SJSA1 (cell line): ENCODE data around the gene RSRC2. TPM values are rescaled to one million over a fixed set of nuclear protein-coding genes. Genes with fewer than 3 reads are reported as not detected.
"Not testable (repeated sequence)": the region's sequence is repeated elsewhere in the genome, so short reads cannot be mapped to it uniquely, and the experiment has no call there.

Experiments
- DNase-seq, 2 experiments: peaks; one replicate each; pipeline ENCODE4 v3.0.0-alpha.2; 2015 to 2020; ENCODE audit warnings: low spot score in 2 of 2, low read depth in 1 of 2
- H3K27ac ChIP-seq: fragments of 250-450 bp; sonication (Bioruptor Pico); 2 replicates; pipeline ENCODE4 v1.5.1; 2020; ENCODE audit warnings: mild to moderate bottlenecking, moderate library complexity
- H3K27me3 ChIP-seq: fragments of 250-450 bp; sonication (Bioruptor Pico); replicated peaks from 2 replicates; pipeline ENCODE4 v1.5.1; 2020; ENCODE audit warnings: mild to moderate bottlenecking, moderate library complexity
- H3K36me3 ChIP-seq: fragments of 250-450 bp; sonication (Bioruptor Pico); 2 replicates; pipeline ENCODE4 v1.5.1; 2020; ENCODE audit warnings: mild to moderate bottlenecking
- H3K4me1 ChIP-seq: fragments of 250-450 bp; sonication (Bioruptor Pico); replicated peaks from 2 replicates; pipeline ENCODE4 v1.6.1; 2021; ENCODE audit warnings: mild to moderate bottlenecking
- H3K4me3 ChIP-seq: fragments of 250-450 bp; sonication (Bioruptor Pico); 2 replicates; pipeline ENCODE4 v1.5.1; 2020; ENCODE audit warnings: mild to moderate bottlenecking
- H3K9me3 ChIP-seq: fragments of 250-450 bp; sonication (Bioruptor Pico); replicated peaks from 2 replicates; pipeline ENCODE4 v1.5.1; 2020; ENCODE audit warnings: mild to moderate bottlenecking
- total RNA-seq: library from RNA; depleted of rRNA; stranded (reverse); fragments of >200 nt; shearing (Covaris generic); gene quantifications from 2 replicates; pipeline ENCODE4 v1.2.3, GENCODE V29; 2014; rRNA removed

The RSRC2 gene
- total RNA-seq, result 60.8 and 77.4 TPM in 2 replicates

- Histone ChIP-seq H3K4me1 (peaks cover 28% of the 10 kb centered on the region), H3K4me3 (peak within 1 kb of the TSS; percentile 62), H3K36me3 (peaks cover 64% of the 10 kb centered on the region), H3K9me3 (no peaks in the 10 kb centered on the region), H3K27ac (peak within 1 kb of the TSS; percentile 99), H3K27me3 (no peaks in the 10 kb centered on the region)
- peak; percentile 99 to 100 for DNase-seq
Measured at GRCh38 chr12:122526683-122527477, at the start of gene RSRC2, which contains the start of gene KNTC1. Gene RSRC2, minus strand, starts transcription at chr12:122526936. Its CDS starts 83 bp downstream, at chr12:122526853. Gene KNTC1, plus strand, starts transcription at chr12:122527249. Its CDS starts 2,815 bp downstream, at chr12:122530064.

GRCh38 chr12:122571821-122572220, 45.1 kb upstream of the RSRC2 start:
- Histone ChIP-seq H3K4me3 (no peak overlapping the region), H3K4me1 (peaks cover 4% of the 10 kb centered on the region; the same call in 1 of the 2 replicates), H3K36me3 (peaks cover 85% of the 10 kb centered on the region), H3K27ac (no peak overlapping the region), H3K9me3 (no peaks in the 10 kb centered on the region), H3K27me3 (no peaks in the 10 kb centered on the region)
- no peak for DNase-seq

GRCh38 chr12:122570006-122570405, 43.3 kb upstream of the RSRC2 start:
- peaks cover 73% of the 10 kb centered on the region for H3K36me3 ChIP-seq
- H3K4me1 ChIP-seq, H3K4me3 ChIP-seq, H3K9me3 ChIP-seq, DNase-seq, H3K27ac ChIP-seq, H3K27me3 ChIP-seq: not testable (repeated sequence)

GRCh38 chr12:122569288-122569687, 42.6 kb upstream of the RSRC2 start:
- H3K27me3 ChIP-seq, result no peaks in the 10 kb centered on the region
- peaks cover 71% of the 10 kb centered on the region for H3K36me3 ChIP-seq

GRCh38 chr12:122566816-122567215, 40.1 kb upstream of the RSRC2 start:
- H3K27me3 ChIP-seq, H3K9me3 ChIP-seq, H3K4me3 ChIP-seq, H3K27ac ChIP-seq, DNase-seq, H3K4me1 ChIP-seq: not testable (repeated sequence)
- H3K36me3 ChIP-seq, result peaks cover 65% of the 10 kb centered on the region

More at GRCh38 chr12:122569288-122569687, 42.6 kb upstream of the RSRC2 start:
- no peaks in the 10 kb centered on the region for H3K9me3 ChIP-seq
- H3K27ac ChIP-seq, result no peak overlapping the region
- DNase-seq, result no peak
- no peak overlapping the region for H3K4me3 ChIP-seq
- H3K4me1 ChIP-seq, result peaks cover 4% of the 10 kb centered on the region; the same call in 1 of the 2 replicates

- Histone ChIP-seq H3K27ac (no peak overlapping the region), H3K27me3 (no peaks in the 10 kb centered on the region), H3K4me1 (no peaks in the 10 kb centered on the region), H3K36me3 (peaks cover 68% of the 10 kb centered on the region), H3K4me3 (no peak overlapping the region), H3K9me3 (no peaks in the 10 kb centered on the region)
- no peak for DNase-seq
Measured at GRCh38 chr12:122563361-122563760, 36.6 kb upstream of the RSRC2 start.

GRCh38 chr12:122560138-122560537, 33.4 kb upstream of the RSRC2 start:
- no peak for DNase-seq

GRCh38 chr12:122558745-122559641, 32.3 kb upstream of the RSRC2 start:
- no peak overlapping the region for H3K4me3 ChIP-seq

More at GRCh38 chr12:122560138-122560537, 33.4 kb upstream of the RSRC2 start:
- Histone ChIP-seq H3K27me3 (no peaks in the 10 kb centered on the region), H3K36me3 (peaks cover 80% of the 10 kb centered on the region), H3K27ac (no peak overlapping the region), H3K4me3 (no peak overlapping the region), H3K9me3 (no peaks in the 10 kb centered on the region), H3K4me1 (no peaks in the 10 kb centered on the region)

GRCh38 chr12:122547330-122547729, 20.6 kb upstream of the RSRC2 start:
- Histone ChIP-seq H3K4me1 (no peaks in the 10 kb centered on the region), H3K4me3 (no peak overlapping the region), H3K27ac (no peak overlapping the region), H3K9me3 (no peaks in the 10 kb centered on the region), H3K36me3 (peaks cover 87% of the 10 kb centered on the region), H3K27me3 (no peaks in the 10 kb centered on the region)
- no peak for DNase-seq

More at GRCh38 chr12:122558745-122559641, 32.3 kb upstream of the RSRC2 start:
- H3K36me3 ChIP-seq, result peaks cover 77% of the 10 kb centered on the region
- H3K4me1 ChIP-seq, result no peaks in the 10 kb centered on the region
- H3K27me3 ChIP-seq, result no peaks in the 10 kb centered on the region
- no peak overlapping the region for H3K27ac ChIP-seq
- DNase-seq, result no peak
- H3K9me3 ChIP-seq, result no peaks in the 10 kb centered on the region

GRCh38 chr12:122545855-122546254, 19.1 kb upstream of the RSRC2 start:
- Histone ChIP-seq H3K36me3 (peaks cover 86% of the 10 kb centered on the region), H3K27me3 (no peaks in the 10 kb centered on the region), H3K4me1 (no peaks in the 10 kb centered on the region), H3K4me3 (no peak overlapping the region), H3K9me3 (no peaks in the 10 kb centered on the region), H3K27ac (no peak overlapping the region)
- no peak for DNase-seq

- DNase-seq, result no peak
- no peaks in the 10 kb centered on the region for H3K9me3 ChIP-seq
- no peaks in the 10 kb centered on the region for H3K4me1 ChIP-seq
- H3K27me3 ChIP-seq, result no peaks in the 10 kb centered on the region
- no peak overlapping the region for H3K4me3 ChIP-seq
- peaks cover 85% of the 10 kb centered on the region for H3K36me3 ChIP-seq
- no peak overlapping the region for H3K27ac ChIP-seq
Measured at GRCh38 chr12:122544537-122544936, 17.8 kb upstream of the RSRC2 start.

GRCh38 chr12:122538496-122538895, 11.8 kb upstream of the RSRC2 start:
- H3K27me3 ChIP-seq, result no peaks in the 10 kb centered on the region
- H3K9me3 ChIP-seq, result no peaks in the 10 kb centered on the region
- DNase-seq, result no peak
- peaks cover 86% of the 10 kb centered on the region for H3K36me3 ChIP-seq
- H3K4me1 ChIP-seq, result 0 out of 2 replicates have a peak, but pooled peaks cover 3% of the 10 kb centered on the region
- no peak overlapping the region for H3K27ac ChIP-seq
- H3K4me3 ChIP-seq, result no peak overlapping the region

- H3K27me3 ChIP-seq, result no peaks in the 10 kb centered on the region
- H3K4me1 ChIP-seq, result peaks cover 8% of the 10 kb centered on the region
- DNase-seq, result no peak
- peaks cover 88% of the 10 kb centered on the region for H3K36me3 ChIP-seq
- H3K27ac ChIP-seq, result no peak overlapping the region
- H3K4me3 ChIP-seq, result no peak overlapping the region
- H3K9me3 ChIP-seq, result no peaks in the 10 kb centered on the region
Measured at GRCh38 chr12:122537021-122537420, 10.3 kb upstream of the RSRC2 start.
